Measurements from ENCODE around the gene UGCG. TPM values are rescaled to one million over a fixed set of nuclear protein-coding genes. Genes with fewer than 3 reads are reported as not detected.
A peak's percentile ranks its signal among the peaks of the same experiment; 100 is the strongest.

The UGCG gene
- total and polyA plus RNA-seq, 10 of the 15 experiments (the other 5 are each of a cell fraction or from before 2014, with no cell fraction given), result 21.7 to 96.6 (median 48.9) TPM

- no peak for TF ChIP-seq ZNF592 (IDR thresholded peaks at IDR 0.05)
- TF ChIP-seq POLR2AphosphoS2 (IDR thresholded peaks at IDR 0.05; ENCODE audit: low read depth, low read length), result no peak
- TF ChIP-seq FOS (IDR thresholded peaks at IDR 0.05; ENCODE audit: borderline replicate concordance, extremely low read depth, insufficient read length), result no peak
- TF ChIP-seq NR2F1 (conservative IDR thresholded peaks at IDR 0.05), result no peak
- no peak for TF ChIP-seq MEF2B (IDR thresholded peaks at IDR 0.05; ENCODE audit: partially characterized antibody, poor library complexity, severe bottlenecking)
- TF ChIP-seq SMARCA5 (IDR thresholded peaks at IDR 0.05), result no peak
- no peak for TF ChIP-seq SUPT20H (IDR thresholded peaks at IDR 0.05; ENCODE audit: borderline replicate concordance, control insufficient read depth, low read depth, low read length)
- TF ChIP-seq SRF (IDR thresholded peaks at IDR 0.05; ENCODE audit: low read depth in 2 of 2, low read length in 2 of 2), result no peak
- 0 out of 2 replicates have a peak, but pooled peaks have one; percentile 8 for TF ChIP-seq RAD51 (IDR thresholded peaks at IDR 0.05)
- TF ChIP-seq PML (IDR thresholded peaks at IDR 0.05; ENCODE audit: low read length), result no peak
- no peak for TF ChIP-seq ZNF687 (IDR thresholded peaks at IDR 0.05)
- no peak for TF ChIP-seq ATF7 (IDR thresholded peaks at IDR 0.05; ENCODE audit: low read depth)
- no peak for TF ChIP-seq SIN3A (IDR thresholded peaks at IDR 0.05; ENCODE audit: low read depth, low read length)
- TF ChIP-seq NFYB (IDR thresholded peaks at IDR 0.05; ENCODE audit: insufficient read depth, low read depth, low read length), result no peak
- TF ChIP-seq ZNF274 (IDR thresholded peaks at IDR 0.05; ENCODE audit: insufficient read depth, insufficient read length), result no peak
- no peak for TF ChIP-seq NFXL1 (IDR thresholded peaks at IDR 0.05; ENCODE audit: borderline replicate concordance)
- TF ChIP-seq BCLAF1 (IDR thresholded peaks at IDR 0.05), result no peak
- no peak for TF ChIP-seq ZNF207 (IDR thresholded peaks at IDR 0.05; ENCODE audit: borderline replicate concordance)
- no peak for TF ChIP-seq FOXK2 (IDR thresholded peaks at IDR 0.05)
- TF ChIP-seq MXI1 (IDR thresholded peaks at IDR 0.05; ENCODE audit: low read depth, low read length), result no peak
These were observed 18.3 kb downstream of the UGCG start (continued) for GRCh38 chr9:111914749-111915424.

Measured in GM12878 (cell line).